Spleen (tissue), 11 donors: ENCODE results near the gene CMYA5. TPM values are rescaled to one million over a fixed set of nuclear protein-coding genes. Genes with fewer than 3 reads are reported as not detected.

ENCODE experiments used
- DNase-seq: peaks from one replicate; pipeline ENCODE4 v3.0.0-alpha.2; 2020
- H3K27ac ChIP-seq, 8 donors: fragments of 200-600 bp; sonication (generic) in 7 of 8; 1 replicate in 4 of 8; 2 replicates in 4 of 8; pipeline versions ENCODE4 v1.5.0 to v1.8.0; 2016 to 2021; ENCODE audit warnings: inconsistent platforms in 4 of 8, mild to moderate bottlenecking in 4 of 8, moderate library complexity in 1 of 8
- H3K27me3 ChIP-seq, 7 donors: fragments of 200-600 bp; sonication (generic) in 6 of 7; replicated peaks in 1 of 7; 1 replicate in 4 of 7; 2 replicates in 3 of 7; pipeline versions ENCODE4 v1.5.0 to v1.8.0; 2016 to 2021; ENCODE audit warnings: inconsistent platforms in 3 of 7, mild to moderate bottlenecking in 1 of 7
- H3K36me3 ChIP-seq, 6 donors: fragments of 200-600 bp; sonication (generic) in 5 of 6; 1 replicate in 4 of 6; 2 replicates in 2 of 6; pipeline versions ENCODE4 v1.5.0 to v1.8.0; 2016 to 2021; ENCODE audit warnings: inconsistent platforms in 2 of 6
- H3K4me1 ChIP-seq, 6 donors: fragments of 200-600 bp; sonication (generic) in 5 of 6; 1 replicate in 3 of 6; 2 replicates in 3 of 6; pipeline versions ENCODE4 v1.5.0 to v1.8.0; 2016 to 2021; ENCODE audit warnings: inconsistent platforms in 3 of 6
- H3K4me3 ChIP-seq, 8 donors: fragments of 200-600 bp; sonication (generic) in 7 of 8; 1 replicate in 4 of 8; 2 replicates in 4 of 8; pipeline versions ENCODE4 v1.5.0 to v1.8.0; 2016 to 2021; ENCODE audit warnings: inconsistent platforms in 4 of 8, mild to moderate bottlenecking in 4 of 8, moderate library complexity in 2 of 8
- H3K9me3 ChIP-seq, 8 donors: fragments of 200-600 bp; sonication (generic) in 7 of 8; 1 replicate in 4 of 8; 2 replicates in 4 of 8; pipeline versions ENCODE4 v1.5.0 to v1.8.0; 2016 to 2021; ENCODE audit warnings: inconsistent platforms in 4 of 8
- CTCF ChIP-seq, 11 experiments: fragments of 200-600 bp in 7 of 11; fragments of 450-650 bp in 4 of 11; sonication (generic) in 4 of 11; IDR thresholded peaks in 8 of 11; conservative IDR thresholded peaks in 3 of 11; 1 replicate in 7 of 11; 2 replicates in 4 of 11; pipeline versions ENCODE4 v1.4.0 to v1.8.0; 2016 to 2021; ENCODE audit warnings: antibody characterized with exemption in 11 of 11, inconsistent platforms in 4 of 11, mild to moderate bottlenecking in 1 of 11
- POLR2A ChIP-seq, 3 donors: fragments of 450-650 bp; IDR thresholded peaks; one replicate each; pipeline ENCODE4 v1.5.1; 2017; ENCODE audit warnings: antibody characterized with exemption in 3 of 3, mild to moderate bottlenecking in 1 of 3
- POLR2AphosphoS5 ChIP-seq, 3 donors: sonication (generic); formaldehyde crosslinking; IDR thresholded peaks; one replicate each; pipeline ENCODE4 v1.5.1; 2017; ENCODE audit warnings: antibody characterized with exemption in 3 of 3
- WGBS, 5 donors: extraction: QIAGEN DNeasy Blood & Tissue Kit in 3 of 5; methylation state at CpG; one replicate each; pipeline versions ENCODE4 v1.1.5 to v1.1.7; 2013 to 2018; 5-methylcytosine and 5-hydroxymethylcytosine counted together
- intact Hi-C: fragments of 100-400 bp; cut with DNase I; formaldehyde crosslinking; loops from one replicate; pipeline ENCODE4 v1.15.0; 2023; ENCODE audit warnings: low total_unique reads
- polyA plus RNA-seq, 3 donors: library from polyadenylated mRNA; stranded (reverse); fragments of 200-250 nt; gene quantifications; one replicate each; pipeline ENCODE4 v1.2.1, GENCODE V29; 2013
- total RNA-seq, 7 donors: library from RNA; depleted of rRNA in 3 of 7; stranded (reverse); fragments of >200 nt in 3 of 7; fragmentation: NEBNext Ultra II Directional in 4 of 7; extraction: Animal tissue kit (Norgen Biotek cat#: 25700) in 4 of 7; gene quantifications; one replicate each; pipeline versions ENCODE4 v1.1.0 to v1.2.1, GENCODE V29; 2016 to 2021
- donor health status: healthy with polysubstance abuse.
- donor health status: DM: no; HTN: no; CAD: no; lungs with moderate emphysema.
- donor health status: DM: no; HTN: no; CAD: no.
- donor health status: Bipolar disorder and iron deficiency.
- donor health status: healthy.
- donor health status: DM: no; HTN: no; CAD: no.
- donor health status: DM: yes; HTN: yes; CAD: no.

CMYA5 gene
- total and polyA plus RNA-seq, 10 donors: 0.13 to 0.85 (median 0.28) TPM

- H3K9me3 ChIP-seq: peaks cover 0 to 16% (median 8%) of the 10 kb centered on the region in 8 donors
- WGBS, 5 donors: 34 to 57% (median 51%) methylated on average over 3 of the region's 3 CpGs
- TF ChIP-seq POLR2AphosphoS5 (IDR thresholded peaks at IDR 0.05) (no peak), CTCF (IDR thresholded peaks at IDR 0.05 in 8 of 11, conservative IDR thresholded peaks at IDR 0.05 in 3 of 11) (no peak), POLR2A (IDR thresholded peaks at IDR 0.05) (no peak)
- intact Hi-C loops: no loop called here
- no peak overlapping the region for H3K27ac ChIP-seq
- no peaks in the 10 kb centered on the region for H3K36me3 ChIP-seq
- no peaks in the 10 kb centered on the region for H3K4me1 ChIP-seq
- H3K27me3 ChIP-seq: no peaks in the 10 kb centered on the region
- no peak overlapping the region for H3K4me3 ChIP-seq
- no peak for DNase-seq
These were observed 17.9 kb downstream of the CMYA5 start for GRCh38 chr5:79707535-79707934.

- intact Hi-C loops: no loop called here
- TF ChIP-seq CTCF (IDR thresholded peaks at IDR 0.05 in 8 of 11, conservative IDR thresholded peaks at IDR 0.05 in 3 of 11): no peak
- TF ChIP-seq POLR2AphosphoS5 (IDR thresholded peaks at IDR 0.05): no peak
- no peak for TF ChIP-seq POLR2A (IDR thresholded peaks at IDR 0.05)
- H3K4me1 ChIP-seq: no peaks in the 10 kb centered on the region
- no peaks in the 10 kb centered on the region for H3K27me3 ChIP-seq
- DNase-seq: no peak
- H3K27ac ChIP-seq: no peak overlapping the region
- H3K9me3 ChIP-seq: no peaks in the 10 kb centered on the region
- no peak overlapping the region for H3K4me3 ChIP-seq
- H3K36me3 ChIP-seq: no peaks in the 10 kb centered on the region
These were observed 23.1 kb downstream of the CMYA5 start for GRCh38 chr5:79712741-79713140.

GRCh38 chr5:79713727-79714126 lies 24.1 kb downstream of the CMYA5 start:
- Histone ChIP-seq H3K4me1 (no peaks in the 10 kb centered on the region), H3K27me3 (no peaks in the 10 kb centered on the region), H3K36me3 (no peaks in the 10 kb centered on the region), H3K4me3 (no peak overlapping the region), H3K9me3 (peaks cover 0 to 5% (median 3%) of the 10 kb centered on the region in 8 donors), H3K27ac (no peak overlapping the region)
- no peak for TF ChIP-seq POLR2A (IDR thresholded peaks at IDR 0.05)
- no peak for TF ChIP-seq CTCF (IDR thresholded peaks at IDR 0.05 in 8 of 11, conservative IDR thresholded peaks at IDR 0.05 in 3 of 11)
- TF ChIP-seq POLR2AphosphoS5 (IDR thresholded peaks at IDR 0.05): no peak
- intact Hi-C loops: no loop called here
- no peak for DNase-seq
- 89 to 97% (median 92%) methylated on average over 7 of the region's 7 CpGs for WGBS, 5 donors

GRCh38 chr5:79716839-79717238 lies 27.2 kb downstream of the CMYA5 start:
- intact Hi-C loops: no loop called here
- no peak overlapping the region for H3K27ac ChIP-seq
- H3K4me3 ChIP-seq: no peak overlapping the region
- WGBS, 5 donors: 38 to 95% (median 50%) methylated on average over 1 of the region's 1 CpG
- TF ChIP-seq POLR2AphosphoS5 (IDR thresholded peaks at IDR 0.05) (no peak), POLR2A (IDR thresholded peaks at IDR 0.05) (no peak), CTCF (IDR thresholded peaks at IDR 0.05 in 8 of 11, conservative IDR thresholded peaks at IDR 0.05 in 3 of 11) (no peak)
- DNase-seq: no peak
- peaks cover 6 to 33% (median 29%) of the 10 kb centered on the region in 8 donors for H3K9me3 ChIP-seq
- H3K4me1 ChIP-seq: no peaks in the 10 kb centered on the region
- H3K27me3 ChIP-seq: no peaks in the 10 kb centered on the region
- no peaks in the 10 kb centered on the region for H3K36me3 ChIP-seq
